Gastrocnemius medialis (tissue), 4 donors: ENCODE results near the gene MT4.

ENCODE experiments used
- POLR2A ChIP-seq, 2 donors: fragments of 450-650 bp; IDR thresholded peaks; one replicate each; pipeline ENCODE4 v1.6.1; 2017; ENCODE audit warnings: antibody characterized with exemption in 2 of 2, mild to moderate bottlenecking in 2 of 2, moderate library complexity in 2 of 2
- TF ChIP-seq, protein P1 (sequence below), 5 experiments: fragments of 450-650 bp in 3 of 5; fragments of 200-600 bp in 2 of 5; sonication (generic) in 2 of 5; IDR thresholded peaks in 4 of 5; conservative IDR thresholded peaks in 1 of 5; 1 replicate in 4 of 5; 2 replicates in 1 of 5; pipeline ENCODE4 v1.5.1; 2016 to 2019; ENCODE audit warnings: antibody characterized with exemption in 5 of 5, mild to moderate bottlenecking in 3 of 5, moderate library complexity in 3 of 5

GRCh38 chr16:56583351-56584168 lies 18.7 kb downstream of the MT4 start:
- TF ChIP-seq POLR2A (IDR thresholded peaks at IDR 0.05), result no peak
- TF ChIP-seq, protein P1, sequence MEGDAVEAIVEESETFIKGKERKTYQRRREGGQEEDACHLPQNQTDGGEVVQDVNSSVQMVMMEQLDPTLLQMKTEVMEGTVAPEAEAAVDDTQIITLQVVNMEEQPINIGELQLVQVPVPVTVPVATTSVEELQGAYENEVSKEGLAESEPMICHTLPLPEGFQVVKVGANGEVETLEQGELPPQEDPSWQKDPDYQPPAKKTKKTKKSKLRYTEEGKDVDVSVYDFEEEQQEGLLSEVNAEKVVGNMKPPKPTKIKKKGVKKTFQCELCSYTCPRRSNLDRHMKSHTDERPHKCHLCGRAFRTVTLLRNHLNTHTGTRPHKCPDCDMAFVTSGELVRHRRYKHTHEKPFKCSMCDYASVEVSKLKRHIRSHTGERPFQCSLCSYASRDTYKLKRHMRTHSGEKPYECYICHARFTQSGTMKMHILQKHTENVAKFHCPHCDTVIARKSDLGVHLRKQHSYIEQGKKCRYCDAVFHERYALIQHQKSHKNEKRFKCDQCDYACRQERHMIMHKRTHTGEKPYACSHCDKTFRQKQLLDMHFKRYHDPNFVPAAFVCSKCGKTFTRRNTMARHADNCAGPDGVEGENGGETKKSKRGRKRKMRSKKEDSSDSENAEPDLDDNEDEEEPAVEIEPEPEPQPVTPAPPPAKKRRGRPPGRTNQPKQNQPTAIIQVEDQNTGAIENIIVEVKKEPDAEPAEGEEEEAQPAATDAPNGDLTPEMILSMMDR (IDR thresholded peaks at IDR 0.05 in 4 of 5, conservative IDR thresholded peaks at IDR 0.05 in 1 of 5), result no peak
